Activated T-cell treated with anti-CD3 and anti-CD28 coated beads, Interleukin-2, amount 50 U/mL, for 48 hours (primary cell): Measurements from ENCODE around the gene EPHB2.
A peak's percentile ranks its signal among the peaks of the same experiment; 100 is the strongest.
"Not testable (repeated sequence)": the region's sequence is repeated elsewhere in the genome, so short reads cannot be mapped to it uniquely, and the experiment has no call there.

Source experiments
- DNase-seq, 2 experiments: peaks; one replicate each; pipeline ENCODE4 v3.0.0-alpha.2; 2020

The EPHB2 gene

GRCh38 chr1:22824466-22824865, 113.8 kb downstream of the EPHB2 start:
- no peak for DNase-seq

GRCh38 chr1:22824975-22825374, 114.3 kb downstream of the EPHB2 start:
- DNase-seq, result no peak

DNA sequence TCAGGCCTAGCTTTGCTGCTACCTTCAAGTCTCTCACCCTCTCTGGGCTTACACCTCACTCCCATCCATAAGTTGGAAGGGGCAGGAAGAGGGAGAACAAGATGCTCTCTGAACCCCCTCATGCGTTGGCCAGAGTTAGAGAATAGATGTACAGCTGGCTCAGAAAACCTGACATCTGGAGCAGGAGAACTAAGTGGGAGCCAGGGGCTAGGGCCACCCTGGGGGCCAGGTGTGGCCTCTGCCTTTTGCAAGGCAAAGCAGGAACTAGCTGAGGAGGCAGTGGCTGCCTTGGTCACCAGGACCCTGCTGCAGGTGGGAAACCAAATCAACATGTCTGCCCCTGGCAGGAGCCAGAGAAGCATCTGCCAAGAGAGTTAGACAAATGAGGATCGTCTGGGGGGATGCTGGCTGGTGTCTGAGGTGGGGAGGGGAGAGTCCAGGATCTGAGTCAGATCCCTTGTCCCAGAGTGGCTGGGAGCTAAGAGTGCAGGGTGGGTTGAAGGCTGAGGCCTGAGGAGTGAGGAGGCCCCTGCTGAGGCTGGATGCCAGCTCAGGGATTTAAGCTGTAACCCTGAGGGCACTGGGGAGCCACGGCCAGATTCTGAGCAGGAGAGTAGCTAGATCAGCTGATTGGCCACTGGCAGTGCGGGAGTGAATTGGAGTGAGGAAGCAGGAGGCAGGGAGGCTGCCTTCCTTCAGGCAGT, 115.0 kb downstream of the EPHB2 start:
- DNase-seq, result no peak

GRCh38 chr1:22826604-22827580, 116.3 kb downstream of the EPHB2 start:
- DNase-seq, result no peak

DNA sequence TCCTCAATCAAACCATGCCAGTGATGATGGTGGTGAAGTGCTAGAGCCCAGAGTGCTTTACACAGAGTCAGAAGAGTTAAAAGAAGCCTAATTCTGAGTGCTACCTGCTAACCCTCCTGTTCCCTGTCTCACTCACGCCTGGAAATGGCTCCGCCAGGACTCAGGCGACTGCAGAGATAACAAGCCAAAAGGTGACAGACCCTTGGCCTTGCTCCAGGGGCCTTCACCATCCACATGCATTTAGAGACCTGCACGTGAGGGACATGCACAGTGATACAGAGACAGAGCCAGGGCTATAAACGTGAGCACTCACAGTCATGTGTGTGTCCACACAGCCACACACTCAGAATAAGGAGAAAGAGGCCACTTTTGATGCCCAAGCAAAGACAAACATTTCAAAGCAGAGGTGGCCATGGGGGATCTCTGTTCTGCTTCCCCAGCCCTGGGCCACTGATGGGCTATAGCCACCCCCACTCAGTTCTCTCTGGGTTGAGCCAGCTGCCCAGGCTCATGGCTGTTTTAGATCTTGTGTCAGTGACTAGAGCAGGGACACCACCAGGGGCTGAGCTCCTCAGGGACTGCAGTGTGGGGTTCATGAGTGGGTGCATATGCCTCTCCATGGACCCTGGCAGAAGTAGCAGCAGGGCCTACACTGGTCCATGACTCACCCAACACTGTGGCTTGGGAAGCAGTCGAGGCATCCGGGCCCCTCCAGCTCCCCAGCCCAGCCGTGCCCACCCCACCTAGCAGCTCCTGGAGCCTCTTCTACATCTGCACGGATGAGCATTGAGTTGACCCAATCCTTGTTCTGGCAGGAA, 117.2 kb downstream of the EPHB2 start:
- no peak for DNase-seq

DNA sequence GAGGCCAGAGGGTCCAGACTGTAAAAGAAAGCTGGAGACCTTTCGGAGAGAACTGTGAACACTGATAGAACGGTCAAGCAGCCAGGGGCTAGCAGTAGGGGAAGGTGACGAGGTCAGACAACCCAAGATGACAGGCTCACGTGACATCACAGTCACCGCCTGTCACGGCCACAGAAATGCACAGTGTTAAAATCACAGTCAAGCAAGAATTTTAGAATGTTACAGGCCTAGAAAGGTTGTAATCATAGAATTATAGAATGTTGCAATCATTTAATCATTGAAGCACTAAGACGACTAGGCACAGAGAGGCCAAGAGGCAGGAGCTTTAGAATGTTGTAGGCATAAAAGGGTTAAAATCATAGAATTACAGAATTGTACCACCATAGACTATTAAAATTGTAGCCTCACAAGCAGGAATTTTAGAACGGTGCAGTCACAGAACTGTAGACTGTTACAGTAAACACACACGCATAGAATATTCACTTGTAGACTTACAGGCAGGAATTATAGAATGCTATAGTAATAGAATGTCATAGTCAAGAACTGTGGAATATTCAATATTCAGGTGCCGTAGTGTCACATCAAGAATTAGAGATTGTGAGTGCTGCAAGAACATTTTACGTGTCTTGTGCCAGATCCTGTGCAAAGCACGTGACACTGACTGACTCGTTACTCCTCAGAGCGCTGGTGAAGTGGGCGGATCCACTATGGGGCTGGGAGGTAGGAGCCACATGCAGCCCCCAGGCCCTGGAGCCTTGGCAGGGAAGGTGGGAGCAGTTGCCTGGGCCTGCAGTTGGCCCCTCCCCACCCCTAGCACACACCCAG, 118.1 kb downstream of the EPHB2 start:
- no peak for DNase-seq

- DNase-seq, result no peak
These were observed 118.8 kb downstream of the EPHB2 start for GRCh38 chr1:22829309-22829989.

DNA sequence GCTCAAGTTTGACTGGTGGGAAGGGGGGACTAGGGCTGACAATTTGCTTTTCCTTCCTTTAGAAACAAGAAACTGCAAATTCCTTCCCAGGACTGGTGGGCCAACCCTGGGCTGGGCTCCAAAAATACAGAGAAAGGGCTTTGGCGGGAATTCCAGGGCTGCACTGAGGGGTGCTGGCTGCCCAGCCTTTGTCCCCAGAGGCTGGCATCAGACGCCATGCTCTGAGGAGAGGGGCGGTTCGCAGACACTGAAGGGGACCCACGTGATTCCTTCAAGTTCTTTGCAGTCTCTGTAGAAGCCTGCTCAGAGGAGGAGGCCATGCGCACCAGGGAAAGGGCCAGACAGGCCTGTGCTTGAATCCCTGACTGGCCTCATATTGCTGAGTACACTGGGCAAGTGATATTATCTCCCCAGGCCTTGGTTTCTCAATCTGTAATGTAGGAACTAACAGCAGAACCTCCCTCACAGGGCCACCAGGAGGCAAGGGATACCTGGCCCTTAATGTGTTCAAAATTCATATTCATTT, 119.5 kb downstream of the EPHB2 start:
- no peak for DNase-seq

DNA sequence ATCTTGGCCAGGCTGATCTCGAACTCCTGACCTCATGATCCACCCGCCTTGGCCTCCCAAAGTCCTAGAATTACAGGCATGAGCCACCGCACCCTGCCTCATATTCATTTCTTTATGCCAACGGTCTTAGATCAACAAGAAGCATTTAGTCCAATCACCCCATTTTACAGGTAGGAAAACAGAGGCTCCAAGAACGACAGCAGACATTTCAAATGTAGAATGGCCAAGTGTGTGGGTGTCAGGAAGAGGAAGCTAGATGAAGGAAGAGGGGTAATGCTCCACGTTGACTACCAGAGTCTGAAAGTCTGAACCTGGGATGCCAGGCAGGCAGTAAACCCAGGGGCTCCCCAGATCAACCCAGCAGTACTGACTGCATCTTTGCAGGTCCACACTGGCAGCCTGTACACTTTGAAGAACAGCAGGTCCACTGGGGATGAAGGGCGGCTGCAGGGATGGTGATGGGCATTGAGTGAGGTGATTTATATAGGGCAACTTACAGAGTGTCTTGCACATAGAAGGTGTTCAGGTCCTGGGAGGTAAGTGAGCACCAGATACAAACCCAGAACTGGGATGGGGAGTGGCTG, 120.2 kb downstream of the EPHB2 start:
- DNase-seq, result no peak

GRCh38 chr1:22831729-22832413, 121.2 kb downstream of the EPHB2 start:
- peak in 1 of 2 experiments; percentile 32 for DNase-seq

- no peak for DNase-seq
These were observed 121.8 kb downstream of the EPHB2 start for GRCh38 chr1:22832414-22832786.

GRCh38 chr1:22833699-22834098, 123.1 kb downstream of the EPHB2 start:
- DNase-seq, result no peak

DNA sequence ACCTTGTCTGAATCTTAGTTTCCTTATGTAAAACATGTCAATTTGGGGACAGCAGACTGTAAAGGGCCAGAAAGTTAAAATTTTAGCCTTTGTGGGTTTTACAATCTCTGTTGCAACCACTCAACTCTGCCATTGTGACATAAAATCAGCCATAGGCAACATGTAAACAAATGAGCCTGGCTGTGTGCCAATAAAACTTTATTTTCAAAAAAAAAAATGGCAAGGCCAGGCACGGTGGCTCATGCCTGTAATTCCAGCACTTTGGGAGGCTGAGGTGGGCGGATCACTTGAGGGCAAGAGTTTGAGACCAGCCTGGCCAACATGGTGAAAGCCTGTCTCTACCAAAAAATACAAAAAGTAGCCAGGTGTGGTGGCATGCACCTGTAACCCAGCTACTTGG, 123.8 kb downstream of the EPHB2 start:
- not testable (repeated sequence) for DNase-seq

GRCh38 chr1:22835636-22836319, 125.1 kb downstream of the EPHB2 start:
- DNase-seq, result no peak

GRCh38 chr1:22836850-22837249, 126.2 kb downstream of the EPHB2 start:
- no peak for DNase-seq

DNA sequence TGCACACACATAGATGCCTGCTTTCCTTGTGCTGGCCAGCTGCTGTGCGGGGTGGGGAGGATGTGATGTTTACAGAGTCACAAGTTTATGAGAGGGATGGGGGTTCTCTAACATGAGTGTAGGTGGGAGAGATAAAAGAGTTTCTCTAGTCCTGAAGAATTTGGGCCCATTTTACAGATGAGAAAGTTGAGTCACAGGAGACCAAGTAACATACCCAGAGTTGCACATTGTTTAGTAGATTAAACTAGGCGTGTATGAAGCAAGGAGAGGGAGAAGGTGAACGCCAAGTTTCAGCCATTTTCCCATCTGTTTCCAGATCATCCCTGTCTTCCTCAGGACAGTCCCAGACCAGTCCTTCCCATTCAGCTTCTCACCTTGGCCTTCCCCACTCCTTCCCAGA, 126.7 kb downstream of the EPHB2 start:
- DNase-seq, result no peak

DNA sequence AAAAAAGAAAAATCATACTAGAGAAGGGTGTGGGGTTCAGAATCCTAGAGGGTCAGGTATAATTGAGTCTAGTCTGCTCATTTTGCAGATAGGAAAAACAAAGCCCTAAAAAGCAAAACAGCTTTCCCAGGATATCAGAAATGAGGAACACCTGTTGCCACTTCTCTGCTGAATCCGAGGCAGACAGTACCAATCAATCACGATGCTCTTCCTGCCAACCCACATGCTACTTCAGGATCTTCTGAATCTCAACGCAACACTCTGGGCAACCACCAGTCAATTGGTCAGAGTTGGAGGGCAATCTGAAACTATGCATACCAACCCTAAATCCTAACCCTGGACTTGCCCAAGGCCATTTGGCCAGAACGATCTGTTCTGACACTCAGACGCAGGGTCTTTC, 128.3 kb downstream of the EPHB2 start:
- no peak for DNase-seq

- DNase-seq, result no peak
These were observed 129.2 kb downstream of the EPHB2 start for GRCh38 chr1:22839806-22840205.

DNA sequence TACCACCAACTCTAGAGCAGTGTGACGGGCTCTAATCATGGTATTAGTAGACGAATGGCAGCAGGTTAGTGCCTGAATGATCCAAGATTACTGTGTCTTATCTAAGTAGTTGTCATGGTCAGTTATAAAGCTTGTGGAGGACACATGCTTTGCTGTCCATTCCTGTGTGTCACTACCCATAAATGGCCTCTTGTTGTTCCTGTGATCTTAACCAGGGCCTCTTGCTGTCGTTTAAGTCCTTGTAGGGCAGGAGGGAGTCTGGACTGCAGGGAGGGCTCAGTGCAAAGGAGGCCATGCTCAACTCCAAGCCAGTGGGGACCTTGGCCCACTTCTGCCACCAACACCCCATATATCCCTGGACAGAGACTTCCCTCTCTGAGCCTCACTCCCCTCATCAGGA, 130.5 kb downstream of the EPHB2 start:
- DNase-seq, result no peak

DNA sequence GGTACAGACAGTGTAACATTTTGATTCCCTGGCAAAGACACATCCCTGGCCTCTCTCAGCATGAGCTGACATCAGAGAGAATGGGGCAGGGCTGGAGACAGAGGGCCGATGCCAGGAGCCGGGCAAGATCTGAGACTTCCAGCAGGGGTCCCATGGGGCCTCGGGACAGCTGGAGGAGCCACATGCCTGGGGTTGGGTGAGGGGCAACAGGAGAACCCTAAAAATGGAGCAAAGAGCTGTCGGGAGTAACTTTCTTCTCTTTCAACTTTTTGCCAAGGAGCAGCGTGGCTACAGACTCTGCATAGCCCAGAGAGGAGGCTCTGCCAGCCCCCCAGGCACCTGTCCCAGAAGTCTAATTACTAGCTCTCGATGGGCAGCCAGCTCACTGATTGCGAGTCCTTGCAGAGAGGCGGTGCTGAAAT, 131.2 kb downstream of the EPHB2 start:
- no peak for DNase-seq
